HCT116 (cell line): ENCODE measurements around the gene TMEM244. TPM values are rescaled to one million over a fixed set of nuclear protein-coding genes. Genes with fewer than 3 reads are reported as not detected.

Experiments
- ATAC-seq: fragments of 200-7000 bp; cut with Tn5 transposase; 2 replicates; pipeline ENCODE4 v1.9.1; 2020; ENCODE audit warnings: mild to moderate bottlenecking, moderate library complexity
- BruUV-seq: library from RNA; stranded (reverse); fragments of 400-500 nt; replicated peaks from 2 replicates; lab custom pipeline; 2021; lab: Mats Ljungman, UMichigan
- CTCF ChIA-PET: fragments of 300-600 bp; sonication (Branson Sonifier 250); formaldehyde crosslinking; loops from one replicate; lab custom pipeline; 2021; ENCODE audit warnings: antibody characterized with exemption; lab: Charles Lee
- POLR2A ChIA-PET: fragments of 300-600, 350-600 bp; sonication (Branson Sonifier 250); formaldehyde crosslinking; loops from one replicate; lab custom pipeline; 2021; ENCODE audit warnings: antibody characterized with exemption; lab: Charles Lee
- RAD21 ChIA-PET, 2 experiments: fragments of 300-600 bp; sonication (Branson Sonifier 250); formaldehyde crosslinking; loops; one replicate each; lab custom pipeline; 2023; ENCODE audit warnings: low total read pairs in 2 of 2; ENCODE audit not compliant: uncharacterized antibody in 2 of 2, unreplicated experiment in 2 of 2, low non-redundant PET in 1 of 2; lab: Charles Lee
- DNase-seq: peaks from one replicate; pipeline ENCODE4 v3.0.0-alpha.2; 2010; ENCODE audit warnings: low read depth, low spot score
- H2AFZ ChIP-seq: fragments of 200-600 bp; shearing (Covaris generic), sonication (generic); 2 replicates; pipeline ENCODE4 v1.6.1; 2017; ENCODE audit warnings: low read depth, mixed run types, mixed read lengths, antibody characterized with exemption, low read length; ENCODE audit not compliant: poor library complexity, severe bottlenecking
- H3K27ac ChIP-seq: 2 replicates; pipeline ENCODE4 v1.5.1; 2012; ENCODE audit warnings: low read depth, low read length
- H3K27me3 ChIP-seq: fragments of 200-600 bp; sonication (generic); 2 replicates; pipeline ENCODE4 v1.6.1; 2016; ENCODE audit warnings: mixed run types, low read length, mixed read lengths; ENCODE audit not compliant: insufficient read depth
- H3K36me3 ChIP-seq, 2 experiments: fragments of 200-500 bp in 1 of 2; fragments of 200-600 bp in 1 of 2; sonication (Bioruptor generic) in 1 of 2; sonication (generic) in 1 of 2; 2 replicates each; pipeline versions ENCODE4 v1.5.1 to v1.6.1; 2014 to 2016; ENCODE audit warnings: low read length in 2 of 2, inconsistent platforms in 1 of 2, mixed read lengths in 1 of 2, mixed run types in 1 of 2; ENCODE audit not compliant: insufficient read depth in 2 of 2, control insufficient read depth in 1 of 2
- H3K4me1 ChIP-seq, 2 experiments: fragments of 200-600 bp in 1 of 2; sonication (generic) in 1 of 2; 2 replicates each; pipeline versions ENCODE4 v1.5.1 to v1.6.1; 2012 to 2017; ENCODE audit warnings: low read length in 2 of 2, inconsistent platforms in 1 of 2, mild to moderate bottlenecking in 1 of 2, mixed read lengths in 1 of 2, mixed run types in 1 of 2, moderate library complexity in 1 of 2; ENCODE audit not compliant: insufficient read depth in 2 of 2, control insufficient read depth in 1 of 2
- H3K4me2 ChIP-seq: fragments of 200-600 bp; sonication (generic); 2 replicates; pipeline ENCODE4 v1.6.1; 2017; ENCODE audit warnings: mixed run types, low read length, mixed read lengths
- H3K4me3 ChIP-seq, 2 experiments: fragments of 200-600 bp in 1 of 2; sonication (generic) in 1 of 2; replicated peaks in 1 of 2; 2 replicates each; pipeline ENCODE4 v1.5.1; 2011 to 2016; ENCODE audit warnings: low read length in 2 of 2, control low read depth in 1 of 2, low read depth in 1 of 2, mild to moderate bottlenecking in 1 of 2, mixed read lengths in 1 of 2, mixed run types in 1 of 2
- H3K79me2 ChIP-seq: fragments of 200-600 bp; sonication (generic); 2 replicates; pipeline ENCODE4 v1.6.1; 2017; ENCODE audit warnings: mild to moderate bottlenecking, mixed run types, low read length, moderate library complexity, mixed read lengths; ENCODE audit not compliant: insufficient read depth
- H3K9ac ChIP-seq: fragments of 200-600 bp; sonication (generic); 2 replicates; pipeline ENCODE4 v1.6.1; 2016; ENCODE audit warnings: low read length, mixed read lengths
- H3K9me2 ChIP-seq: fragments of 200-600 bp; sonication (generic), shearing (Covaris generic); 2 replicates; pipeline ENCODE4 v1.6.1; 2017; ENCODE audit warnings: mixed run types, mild to moderate bottlenecking, moderate library complexity; ENCODE audit not compliant: insufficient read depth
- H3K9me3 ChIP-seq, 2 experiments: fragments of 200-500 bp in 1 of 2; fragments of 200-600 bp in 1 of 2; sonication (Bioruptor generic) in 1 of 2; sonication (generic) in 1 of 2; 2 replicates each; pipeline ENCODE4 v1.6.1; 2014 to 2017; ENCODE audit warnings: low read length in 2 of 2, mixed read lengths in 2 of 2, inconsistent platforms in 1 of 2, low read depth in 1 of 2, mild to moderate bottlenecking in 1 of 2, mixed run types in 1 of 2, moderate library complexity in 1 of 2; ENCODE audit not compliant: control insufficient read depth in 1 of 2, insufficient read depth in 1 of 2
- H4K20me1 ChIP-seq: fragments of 200-600 bp; sonication (generic), shearing (Covaris generic); 2 replicates; pipeline ENCODE4 v1.6.1; 2017; ENCODE audit warnings: mixed run types, mild to moderate bottlenecking, moderate library complexity; ENCODE audit not compliant: insufficient read depth
- CBX3 ChIP-seq: IDR thresholded peaks from 2 replicates; pipeline ENCODE4 v1.6.1; 2012; ENCODE audit warnings: low read depth
- EGR1 ChIP-seq: IDR thresholded peaks from 2 replicates; pipeline ENCODE4 v1.6.1; 2012; ENCODE audit warnings: low read depth
- ELF1 ChIP-seq: IDR thresholded peaks from 2 replicates; pipeline ENCODE4 v1.6.1; 2012; ENCODE audit warnings: low read depth, borderline replicate concordance
- EZH2phosphoT487 ChIP-seq: fragments of 200-600 bp; IDR thresholded peaks from 2 replicates; pipeline ENCODE4 v1.6.1; 2018; ENCODE audit warnings: antibody characterized with exemption, borderline replicate concordance
- JUND ChIP-seq: IDR thresholded peaks from 2 replicates; pipeline ENCODE4 v1.6.1; 2012
- POLR2A ChIP-seq: IDR thresholded peaks from 2 replicates; pipeline ENCODE4 v1.7.0; 2011; ENCODE audit warnings: borderline replicate concordance; ENCODE audit not compliant: insufficient read depth, insufficient read length; ENCODE audit errors: extremely low read depth
- RAD21 ChIP-seq: IDR thresholded peaks from 2 replicates; pipeline ENCODE4 v1.6.1; 2012; ENCODE audit warnings: low read depth, mild to moderate bottlenecking
- SIN3A ChIP-seq: IDR thresholded peaks from 2 replicates; pipeline ENCODE4 v1.6.1; 2012; ENCODE audit warnings: low read depth
- SP1 ChIP-seq: IDR thresholded peaks from 2 replicates; pipeline ENCODE4 v1.6.1; 2012; ENCODE audit warnings: low read depth
- SRF ChIP-seq: IDR thresholded peaks from 2 replicates; pipeline ENCODE4 v1.6.1; 2012; ENCODE audit warnings: low read depth
- TCF7L2 ChIP-seq: IDR thresholded peaks from 2 replicates; pipeline ENCODE4 v1.7.0; 2011; ENCODE audit warnings: borderline replicate concordance, inconsistent platforms; ENCODE audit not compliant: insufficient read depth, insufficient read length; ENCODE audit errors: extremely low read depth
- YY1 ChIP-seq: IDR thresholded peaks from 2 replicates; pipeline ENCODE4 v1.6.1; 2011; ENCODE audit warnings: low read length, low read depth, moderate library complexity, mild to moderate bottlenecking; ENCODE audit not compliant: insufficient replicate concordance; ENCODE audit errors: extremely low read depth
- ZFX ChIP-seq: fragments of 450-650 bp; IDR thresholded peaks from 2 replicates; pipeline ENCODE4 v1.6.1; 2017
- intact Hi-C: fragments of 100-400 bp; cut with micrococcal nuclease; formaldehyde crosslinking; loops from 2 replicates; pipeline ENCODE4 v1.10.0; 2022
- total RNA-seq: library from RNA; stranded (reverse); gene quantifications from one replicate; pipeline ENCODE4 v1.2.1, GENCODE V29; 2021; ENCODE audit not compliant: unreplicated experiment
- TF ChIP-seq, protein P1 (sequence below): IDR thresholded peaks from 2 replicates; pipeline ENCODE4 v1.6.1; 2012; ENCODE audit warnings: low read depth
- TF ChIP-seq, protein P2 (sequence below): IDR thresholded peaks from 2 replicates; pipeline ENCODE4 v1.6.1; 2011; ENCODE audit warnings: mild to moderate bottlenecking, low read length, moderate library complexity; ENCODE audit not compliant: insufficient replicate concordance; ENCODE audit errors: extremely low read depth
- TF ChIP-seq, protein P3 (sequence below): IDR thresholded peaks from 2 replicates; pipeline ENCODE4 v1.6.1; 2012

The TMEM244 gene
- total RNA-seq, 1 experiment from 2014 or later: not detected

DNA sequence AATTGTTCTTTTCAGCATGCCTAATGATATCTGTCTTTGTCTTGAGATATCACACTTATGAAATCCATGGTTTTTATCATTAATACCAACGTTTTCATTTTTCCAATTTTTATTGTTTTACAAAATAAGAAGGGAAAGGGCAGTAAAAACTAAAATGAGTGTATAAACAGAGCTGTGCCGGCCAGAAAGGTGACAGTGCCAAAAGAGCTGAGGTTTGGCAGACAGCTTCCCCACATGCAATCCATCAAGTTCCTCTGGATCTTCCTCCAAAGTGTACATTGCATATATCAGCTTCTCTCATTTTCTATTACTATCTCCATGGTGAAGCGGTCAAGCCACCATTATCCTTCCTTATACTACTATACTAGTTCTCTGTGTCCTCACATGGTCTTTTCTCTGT, 10.1 kb upstream of the TMEM244 start (continued):
- no peak for TF ChIP-seq ELF1
- TF ChIP-seq EZH2phosphoT487: no peak
- no peak for TF ChIP-seq RAD21

DNA sequence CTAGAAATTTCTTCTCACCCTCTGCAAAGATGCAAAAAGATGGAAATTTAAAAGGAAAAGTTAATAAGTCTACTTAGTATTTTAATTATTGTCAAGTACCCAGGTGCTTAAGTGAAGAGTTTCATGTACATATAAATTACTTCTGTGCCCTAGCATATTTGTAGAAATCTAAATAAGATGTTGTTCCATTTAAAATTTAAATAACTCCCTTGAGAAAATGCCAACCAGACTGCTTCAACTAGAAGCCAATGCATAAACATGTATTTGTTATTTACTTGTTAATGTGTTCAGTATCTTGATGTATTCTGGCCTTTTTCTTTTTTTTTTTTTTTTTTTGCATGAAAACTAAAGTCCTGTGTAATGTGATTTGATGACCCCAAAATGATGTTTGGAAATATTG, 6.3 kb upstream of the TMEM244 start:
- H3K4me2 ChIP-seq: no peak overlapping the region
- intact Hi-C loops: no loop called here
- TF ChIP-seq CBX3: no peak
- TF ChIP-seq EGR1: no peak
- TF ChIP-seq, protein P1, sequence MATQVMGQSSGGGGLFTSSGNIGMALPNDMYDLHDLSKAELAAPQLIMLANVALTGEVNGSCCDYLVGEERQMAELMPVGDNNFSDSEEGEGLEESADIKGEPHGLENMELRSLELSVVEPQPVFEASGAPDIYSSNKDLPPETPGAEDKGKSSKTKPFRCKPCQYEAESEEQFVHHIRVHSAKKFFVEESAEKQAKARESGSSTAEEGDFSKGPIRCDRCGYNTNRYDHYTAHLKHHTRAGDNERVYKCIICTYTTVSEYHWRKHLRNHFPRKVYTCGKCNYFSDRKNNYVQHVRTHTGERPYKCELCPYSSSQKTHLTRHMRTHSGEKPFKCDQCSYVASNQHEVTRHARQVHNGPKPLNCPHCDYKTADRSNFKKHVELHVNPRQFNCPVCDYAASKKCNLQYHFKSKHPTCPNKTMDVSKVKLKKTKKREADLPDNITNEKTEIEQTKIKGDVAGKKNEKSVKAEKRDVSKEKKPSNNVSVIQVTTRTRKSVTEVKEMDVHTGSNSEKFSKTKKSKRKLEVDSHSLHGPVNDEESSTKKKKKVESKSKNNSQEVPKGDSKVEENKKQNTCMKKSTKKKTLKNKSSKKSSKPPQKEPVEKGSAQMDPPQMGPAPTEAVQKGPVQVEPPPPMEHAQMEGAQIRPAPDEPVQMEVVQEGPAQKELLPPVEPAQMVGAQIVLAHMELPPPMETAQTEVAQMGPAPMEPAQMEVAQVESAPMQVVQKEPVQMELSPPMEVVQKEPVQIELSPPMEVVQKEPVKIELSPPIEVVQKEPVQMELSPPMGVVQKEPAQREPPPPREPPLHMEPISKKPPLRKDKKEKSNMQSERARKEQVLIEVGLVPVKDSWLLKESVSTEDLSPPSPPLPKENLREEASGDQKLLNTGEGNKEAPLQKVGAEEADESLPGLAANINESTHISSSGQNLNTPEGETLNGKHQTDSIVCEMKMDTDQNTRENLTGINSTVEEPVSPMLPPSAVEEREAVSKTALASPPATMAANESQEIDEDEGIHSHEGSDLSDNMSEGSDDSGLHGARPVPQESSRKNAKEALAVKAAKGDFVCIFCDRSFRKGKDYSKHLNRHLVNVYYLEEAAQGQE: no peak
- TF ChIP-seq, protein P2, sequence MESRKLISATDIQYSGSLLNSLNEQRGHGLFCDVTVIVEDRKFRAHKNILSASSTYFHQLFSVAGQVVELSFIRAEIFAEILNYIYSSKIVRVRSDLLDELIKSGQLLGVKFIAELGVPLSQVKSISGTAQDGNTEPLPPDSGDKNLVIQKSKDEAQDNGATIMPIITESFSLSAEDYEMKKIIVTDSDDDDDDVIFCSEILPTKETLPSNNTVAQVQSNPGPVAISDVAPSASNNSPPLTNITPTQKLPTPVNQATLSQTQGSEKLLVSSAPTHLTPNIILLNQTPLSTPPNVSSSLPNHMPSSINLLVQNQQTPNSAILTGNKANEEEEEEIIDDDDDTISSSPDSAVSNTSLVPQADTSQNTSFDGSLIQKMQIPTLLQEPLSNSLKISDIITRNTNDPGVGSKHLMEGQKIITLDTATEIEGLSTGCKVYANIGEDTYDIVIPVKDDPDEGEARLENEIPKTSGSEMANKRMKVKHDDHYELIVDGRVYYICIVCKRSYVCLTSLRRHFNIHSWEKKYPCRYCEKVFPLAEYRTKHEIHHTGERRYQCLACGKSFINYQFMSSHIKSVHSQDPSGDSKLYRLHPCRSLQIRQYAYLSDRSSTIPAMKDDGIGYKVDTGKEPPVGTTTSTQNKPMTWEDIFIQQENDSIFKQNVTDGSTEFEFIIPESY: no peak
- TF ChIP-seq SP1: no peak
- TF ChIP-seq SIN3A: no peak
- TF ChIP-seq POLR2A: no peak
- no peak for TF ChIP-seq YY1
- TF ChIP-seq ELF1: no peak
- no peak for TF ChIP-seq JUND
- no peak for TF ChIP-seq SRF
- no peak for TF ChIP-seq ZFX
- TF ChIP-seq RAD21: no peak
- TF ChIP-seq TCF7L2: no peak
- TF ChIP-seq, protein P3, sequence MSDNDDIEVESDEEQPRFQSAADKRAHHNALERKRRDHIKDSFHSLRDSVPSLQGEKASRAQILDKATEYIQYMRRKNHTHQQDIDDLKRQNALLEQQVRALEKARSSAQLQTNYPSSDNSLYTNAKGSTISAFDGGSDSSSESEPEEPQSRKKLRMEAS: no peak
- no peak for DNase-seq
- peaks cover 2% of the 10 kb centered on the region; the same call in 1 of the 2 replicates for H3K9me2 ChIP-seq
- H3K9ac ChIP-seq: no peak overlapping the region
- ChIA-PET RAD21 (interaction anchor here in 1 of 2 experiments (0.7 kb wide), 1 partner anchor 69 kb away, joined by 4 read pairs; no protein-coding TSS in a partner anchor), CTCF (no interaction called here), POLR2A (no interaction called here)
- no peak for ATAC-seq
- no peaks in the 10 kb centered on the region for H4K20me1 ChIP-seq
- H2AFZ ChIP-seq: peak overlapping the region; percentile 2
- H3K4me3 ChIP-seq: no peak overlapping the region
- no TSS peak for BruUV-seq
- no peaks in the 10 kb centered on the region for H3K27me3 ChIP-seq
- no peaks in the 10 kb centered on the region for H3K36me3 ChIP-seq
- H3K4me1 ChIP-seq: peaks cover 4 to 24% of the 10 kb centered on the region in 2 experiments
- no peaks in the 10 kb centered on the region for H3K79me2 ChIP-seq
- H3K9me3 ChIP-seq: no peaks in the 10 kb centered on the region
- H3K27ac ChIP-seq: no peak overlapping the region
